Erythroblast (primary cell): Measurements from ENCODE around the gene AAGAB.

Source experiments
- GATA1 ChIP-seq: IDR thresholded peaks from 2 replicates; pipeline ENCODE4 v1.6.1; 2011; ENCODE audit warnings: low read depth, mild to moderate bottlenecking, control low read depth, low read length, moderate library complexity
- POLR2A ChIP-seq: IDR thresholded peaks from 2 replicates; pipeline ENCODE4 v1.6.1; 2011; ENCODE audit warnings: mild to moderate bottlenecking, low read length

- TF ChIP-seq POLR2A (no peak), GATA1 (no peak)
These were observed 69.4 kb downstream of the AAGAB start for GRCh38 chr15:67185051-67185450.
